HCT116 (cell line): ENCODE results near the gene GALNT7. TPM values are rescaled to one million over a fixed set of nuclear protein-coding genes. Genes with fewer than 3 reads are reported as not detected.
A peak's percentile ranks its signal among the peaks of the same experiment; 100 is the strongest.

Experiments used
- ATAC-seq: fragments of 200-7000 bp; cut with Tn5 transposase; 2 replicates; pipeline ENCODE4 v1.9.1; 2020; ENCODE audit warnings: mild to moderate bottlenecking, moderate library complexity
- BruUV-seq: library from RNA; stranded (reverse); fragments of 400-500 nt; replicated peaks from 2 replicates; lab custom pipeline; 2021; lab: Mats Ljungman, UMichigan
- CTCF ChIA-PET: fragments of 300-600 bp; sonication (Branson Sonifier 250); formaldehyde crosslinking; loops from one replicate; lab custom pipeline; 2021; ENCODE audit warnings: antibody characterized with exemption; lab: Charles Lee
- POLR2A ChIA-PET: fragments of 300-600, 350-600 bp; sonication (Branson Sonifier 250); formaldehyde crosslinking; loops from one replicate; lab custom pipeline; 2021; ENCODE audit warnings: antibody characterized with exemption; lab: Charles Lee
- RAD21 ChIA-PET, 2 experiments: fragments of 300-600 bp; sonication (Branson Sonifier 250); formaldehyde crosslinking; loops; one replicate each; lab custom pipeline; 2023; ENCODE audit warnings: low total read pairs in 2 of 2; ENCODE audit not compliant: uncharacterized antibody in 2 of 2, unreplicated experiment in 2 of 2, low non-redundant PET in 1 of 2; lab: Charles Lee
- DNase-seq: peaks from one replicate; pipeline ENCODE4 v3.0.0-alpha.2; 2010; ENCODE audit warnings: low read depth, low spot score
- H2AFZ ChIP-seq: fragments of 200-600 bp; shearing (Covaris generic), sonication (generic); 2 replicates; pipeline ENCODE4 v1.6.1; 2017; ENCODE audit warnings: low read depth, mixed run types, mixed read lengths, antibody characterized with exemption, low read length; ENCODE audit not compliant: poor library complexity, severe bottlenecking
- H3K27ac ChIP-seq: 2 replicates; pipeline ENCODE4 v1.5.1; 2012; ENCODE audit warnings: low read depth, low read length
- H3K27me3 ChIP-seq: fragments of 200-600 bp; sonication (generic); 2 replicates; pipeline ENCODE4 v1.6.1; 2016; ENCODE audit warnings: mixed run types, low read length, mixed read lengths; ENCODE audit not compliant: insufficient read depth
- H3K36me3 ChIP-seq, 2 experiments: fragments of 200-500 bp in 1 of 2; fragments of 200-600 bp in 1 of 2; sonication (Bioruptor generic) in 1 of 2; sonication (generic) in 1 of 2; 2 replicates each; pipeline versions ENCODE4 v1.5.1 to v1.6.1; 2014 to 2016; ENCODE audit warnings: low read length in 2 of 2, inconsistent platforms in 1 of 2, mixed read lengths in 1 of 2, mixed run types in 1 of 2; ENCODE audit not compliant: insufficient read depth in 2 of 2, control insufficient read depth in 1 of 2
- H3K4me1 ChIP-seq, 2 experiments: fragments of 200-600 bp in 1 of 2; sonication (generic) in 1 of 2; 2 replicates each; pipeline versions ENCODE4 v1.5.1 to v1.6.1; 2012 to 2017; ENCODE audit warnings: low read length in 2 of 2, inconsistent platforms in 1 of 2, mild to moderate bottlenecking in 1 of 2, mixed read lengths in 1 of 2, mixed run types in 1 of 2, moderate library complexity in 1 of 2; ENCODE audit not compliant: insufficient read depth in 2 of 2, control insufficient read depth in 1 of 2
- H3K4me2 ChIP-seq: fragments of 200-600 bp; sonication (generic); 2 replicates; pipeline ENCODE4 v1.6.1; 2017; ENCODE audit warnings: mixed run types, low read length, mixed read lengths
- H3K4me3 ChIP-seq, 2 experiments: fragments of 200-600 bp in 1 of 2; sonication (generic) in 1 of 2; replicated peaks in 1 of 2; 2 replicates each; pipeline ENCODE4 v1.5.1; 2011 to 2016; ENCODE audit warnings: low read length in 2 of 2, control low read depth in 1 of 2, low read depth in 1 of 2, mild to moderate bottlenecking in 1 of 2, mixed read lengths in 1 of 2, mixed run types in 1 of 2
- H3K79me2 ChIP-seq: fragments of 200-600 bp; sonication (generic); 2 replicates; pipeline ENCODE4 v1.6.1; 2017; ENCODE audit warnings: mild to moderate bottlenecking, mixed run types, low read length, moderate library complexity, mixed read lengths; ENCODE audit not compliant: insufficient read depth
- H3K9ac ChIP-seq: fragments of 200-600 bp; sonication (generic); 2 replicates; pipeline ENCODE4 v1.6.1; 2016; ENCODE audit warnings: low read length, mixed read lengths
- H3K9me2 ChIP-seq: fragments of 200-600 bp; sonication (generic), shearing (Covaris generic); 2 replicates; pipeline ENCODE4 v1.6.1; 2017; ENCODE audit warnings: mixed run types, mild to moderate bottlenecking, moderate library complexity; ENCODE audit not compliant: insufficient read depth
- H3K9me3 ChIP-seq, 2 experiments: fragments of 200-500 bp in 1 of 2; fragments of 200-600 bp in 1 of 2; sonication (Bioruptor generic) in 1 of 2; sonication (generic) in 1 of 2; 2 replicates each; pipeline ENCODE4 v1.6.1; 2014 to 2017; ENCODE audit warnings: low read length in 2 of 2, mixed read lengths in 2 of 2, inconsistent platforms in 1 of 2, low read depth in 1 of 2, mild to moderate bottlenecking in 1 of 2, mixed run types in 1 of 2, moderate library complexity in 1 of 2; ENCODE audit not compliant: control insufficient read depth in 1 of 2, insufficient read depth in 1 of 2
- H4K20me1 ChIP-seq: fragments of 200-600 bp; sonication (generic), shearing (Covaris generic); 2 replicates; pipeline ENCODE4 v1.6.1; 2017; ENCODE audit warnings: mixed run types, mild to moderate bottlenecking, moderate library complexity; ENCODE audit not compliant: insufficient read depth
- ELF1 ChIP-seq: IDR thresholded peaks from 2 replicates; pipeline ENCODE4 v1.6.1; 2012; ENCODE audit warnings: low read depth, borderline replicate concordance
- EZH2 ChIP-seq: fragments of 200-600 bp; sonication (generic); IDR thresholded peaks from 2 replicates; pipeline ENCODE4 v1.6.1; 2017; ENCODE audit warnings: antibody characterized with exemption, mixed run types
- JUND ChIP-seq: IDR thresholded peaks from 2 replicates; pipeline ENCODE4 v1.6.1; 2012
- SP1 ChIP-seq: IDR thresholded peaks from 2 replicates; pipeline ENCODE4 v1.6.1; 2012; ENCODE audit warnings: low read depth
- TCF7L2 ChIP-seq: IDR thresholded peaks from 2 replicates; pipeline ENCODE4 v1.7.0; 2011; ENCODE audit warnings: borderline replicate concordance, inconsistent platforms; ENCODE audit not compliant: insufficient read depth, insufficient read length; ENCODE audit errors: extremely low read depth
- ZFX ChIP-seq: fragments of 450-650 bp; IDR thresholded peaks from 2 replicates; pipeline ENCODE4 v1.6.1; 2017
- intact Hi-C: fragments of 100-400 bp; cut with micrococcal nuclease; formaldehyde crosslinking; loops from 2 replicates; pipeline ENCODE4 v1.10.0; 2022
- total RNA-seq: library from RNA; stranded (reverse); gene quantifications from one replicate; pipeline ENCODE4 v1.2.1, GENCODE V29; 2021; ENCODE audit not compliant: unreplicated experiment
- TF ChIP-seq, protein P1 (sequence below): IDR thresholded peaks from 2 replicates; pipeline ENCODE4 v1.6.1; 2012

The GALNT7 gene
- total RNA-seq, 1 experiment from 2014 or later = 21.3 TPM

DNA sequence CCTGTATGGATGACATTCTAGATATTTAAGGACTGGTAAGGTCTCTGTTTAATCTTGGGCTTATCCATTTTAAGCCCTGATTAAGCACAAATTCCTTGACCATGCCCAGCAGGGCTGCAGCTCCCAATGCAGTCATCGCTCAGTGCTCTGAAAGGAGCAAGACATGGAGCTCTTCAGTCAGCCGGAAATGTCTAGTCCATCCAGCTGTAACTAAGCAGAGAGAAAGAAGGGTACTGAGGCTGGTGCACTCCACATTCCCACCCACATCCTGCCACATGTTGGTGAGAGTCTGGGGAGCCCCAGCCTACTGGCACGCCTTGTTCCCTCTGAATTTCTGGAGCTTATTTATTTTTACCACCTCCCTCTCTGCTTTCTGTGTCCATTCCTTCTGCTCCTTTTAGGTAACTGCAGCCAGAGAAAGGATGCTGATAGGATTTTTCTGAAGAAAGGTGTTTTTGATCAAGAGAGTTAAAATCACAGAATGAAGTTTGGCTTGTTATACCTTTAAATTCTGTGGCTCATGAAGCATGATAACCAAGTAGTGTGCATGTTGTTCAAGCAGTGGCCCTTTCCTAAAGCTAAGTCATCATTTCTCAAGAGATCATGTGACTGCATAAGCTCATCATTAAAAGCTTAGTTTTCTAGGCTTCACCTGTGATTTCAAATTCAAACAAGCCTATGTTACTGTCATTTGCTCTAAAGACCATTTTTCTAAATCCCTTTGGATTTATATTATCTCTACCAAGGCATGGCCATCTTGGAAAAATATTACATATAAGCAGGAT, 74.0 kb downstream of the GALNT7 start:
- H3K9ac ChIP-seq = no peak overlapping the region
- no peaks in the 10 kb centered on the region for H4K20me1 ChIP-seq
- intact Hi-C loops = no loop called here
- H3K27ac ChIP-seq = no peak overlapping the region
- no peak for TF ChIP-seq ELF1
- no peak for TF ChIP-seq SP1
- TF ChIP-seq, protein P1, sequence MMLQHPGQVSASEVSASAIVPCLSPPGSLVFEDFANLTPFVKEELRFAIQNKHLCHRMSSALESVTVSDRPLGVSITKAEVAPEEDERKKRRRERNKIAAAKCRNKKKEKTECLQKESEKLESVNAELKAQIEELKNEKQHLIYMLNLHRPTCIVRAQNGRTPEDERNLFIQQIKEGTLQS = no peak
- CTCF ChIA-PET = no interaction called here
- no peaks in the 10 kb centered on the region for H3K9me3 ChIP-seq
- H3K4me1 ChIP-seq = peaks cover 0 to 13% of the 10 kb centered on the region in 2 experiments; a peak in 2 of 4 replicates
- H3K9me2 ChIP-seq = no peaks in the 10 kb centered on the region
- DNase-seq (no peak), ATAC-seq (no peak)
- BruUV-seq = no TSS peak
- H3K27me3 ChIP-seq = no peaks in the 10 kb centered on the region
- peak overlapping the region; percentile 11; the same call in 1 of the 2 replicates for H3K4me2 ChIP-seq
- H3K36me3 ChIP-seq = no peaks in the 10 kb centered on the region
- H3K79me2 ChIP-seq = peaks cover 16% of the 10 kb centered on the region
- no peak overlapping the region for H2AFZ ChIP-seq
- H3K4me3 ChIP-seq = no peak overlapping the region
- RAD21 ChIA-PET = no interaction called here
- POLR2A ChIA-PET = no interaction called here

DNA sequence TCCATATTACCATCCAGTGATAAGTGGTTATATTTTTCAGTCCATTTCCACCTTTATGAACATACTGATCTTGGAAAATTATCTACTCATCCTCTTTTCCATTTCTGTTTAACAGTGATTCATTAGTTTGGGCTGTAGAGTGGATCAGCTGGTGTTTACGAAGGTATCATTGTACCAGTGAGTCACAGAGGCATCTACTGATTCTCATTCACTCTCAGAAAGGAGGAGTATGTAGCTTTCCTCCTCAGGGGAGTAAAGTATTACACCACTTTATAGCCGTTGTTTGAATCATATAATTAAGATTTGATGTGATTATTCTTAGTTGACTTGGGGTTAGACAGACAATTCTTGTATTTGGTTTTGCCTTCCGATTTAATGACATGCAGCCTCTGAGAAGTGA, 74.7 kb downstream of the GALNT7 start:
- intact Hi-C loops = no loop called here
- CTCF ChIA-PET = no interaction called here

More for the DNA sequence above, 74.7 kb downstream of the GALNT7 start:
- peak overlapping the region; percentile 11; the same call in 1 of the 2 replicates for H3K4me2 ChIP-seq
- no peak overlapping the region for H3K27ac ChIP-seq
- no peak overlapping the region for H3K9ac ChIP-seq
- no peaks in the 10 kb centered on the region for H4K20me1 ChIP-seq
- ChIA-PET POLR2A (no interaction called here), RAD21 (no interaction called here)
- H3K4me1 ChIP-seq = peaks cover 0 to 13% of the 10 kb centered on the region in 2 experiments; a peak in 2 of 4 replicates
- H3K9me2 ChIP-seq = no peaks in the 10 kb centered on the region
- TF ChIP-seq EZH2 = no peak
- TF ChIP-seq TCF7L2 = no peak
- peak; percentile 15; the same call in 1 of the 2 replicates for TF ChIP-seq JUND
- TF ChIP-seq ZFX = no peak
- H2AFZ ChIP-seq = no peak overlapping the region
- ATAC-seq (no peak), DNase-seq (no peak)
- peaks cover 10% of the 10 kb centered on the region for H3K79me2 ChIP-seq
- no peaks in the 10 kb centered on the region for H3K27me3 ChIP-seq
- no peaks in the 10 kb centered on the region for H3K9me3 ChIP-seq
- no peak overlapping the region for H3K4me3 ChIP-seq
- H3K36me3 ChIP-seq = no peaks in the 10 kb centered on the region
- BruUV-seq = no TSS peak
